DND-41 (cell line): ENCODE measurements around the gene FAM222A.

Experiments
- EZH2 ChIP-seq: IDR thresholded peaks from 3 replicates; pipeline ENCODE4 v1.6.1; 2012; ENCODE audit warnings: borderline replicate concordance, low read depth, mild to moderate bottlenecking, moderate library complexity, low read length, inconsistent platforms; ENCODE audit not compliant: severe bottlenecking
- TF ChIP-seq, protein P1 (sequence below): IDR thresholded peaks from 2 replicates; pipeline ENCODE4 v1.5.1; 2012; ENCODE audit warnings: borderline replicate concordance, low read length, moderate library complexity, mild to moderate bottlenecking; ENCODE audit not compliant: poor library complexity, severe bottlenecking; ENCODE audit errors: extremely low read depth

DNA sequence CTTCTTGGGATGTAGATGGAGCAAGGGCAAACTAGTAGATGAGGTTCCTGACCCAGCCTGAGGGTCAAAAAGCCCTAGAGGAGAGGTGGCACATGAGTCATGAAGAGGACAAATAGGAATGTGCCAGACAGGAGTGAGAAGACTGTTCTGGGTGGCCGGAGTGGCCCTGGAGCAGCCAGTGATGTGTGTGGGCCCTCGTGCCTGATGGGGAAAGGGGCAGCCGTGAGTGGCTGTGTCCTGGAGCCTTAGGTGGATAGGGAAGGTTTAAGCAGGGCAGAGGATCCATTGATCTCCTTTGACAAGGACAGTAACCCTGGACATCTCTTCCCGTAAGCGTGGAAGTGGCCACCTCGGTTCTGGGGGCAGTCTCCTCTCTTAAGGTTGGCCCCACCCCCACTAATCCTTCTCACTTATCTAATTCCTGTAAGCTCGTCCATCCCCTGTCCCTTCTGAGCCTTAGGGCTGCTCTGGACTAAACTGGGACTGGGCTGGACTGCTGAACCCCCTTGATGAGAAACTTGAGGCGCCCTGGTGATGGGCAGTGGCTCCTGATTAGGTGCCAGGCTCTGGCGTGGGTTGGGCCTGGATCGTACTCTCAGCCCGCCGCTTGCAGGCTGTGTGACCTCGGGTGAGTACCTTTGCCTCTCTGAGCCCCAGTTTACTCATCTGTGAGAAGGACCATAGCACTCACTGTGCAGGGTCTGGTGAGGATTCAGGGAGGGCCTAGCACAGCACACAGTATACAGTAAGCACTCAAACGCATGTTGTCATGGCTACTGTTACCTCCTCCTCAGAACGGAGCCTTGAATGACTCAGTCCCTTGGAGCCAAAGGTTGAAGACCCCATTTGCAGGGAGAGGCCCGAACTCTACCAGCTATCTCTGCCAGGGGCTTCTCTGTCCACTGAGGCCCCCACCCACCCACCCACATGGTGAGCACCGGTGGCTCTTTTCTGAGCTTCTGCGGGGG, 4.0 kb downstream of the FAM222A start:
- TF ChIP-seq, protein P1, sequence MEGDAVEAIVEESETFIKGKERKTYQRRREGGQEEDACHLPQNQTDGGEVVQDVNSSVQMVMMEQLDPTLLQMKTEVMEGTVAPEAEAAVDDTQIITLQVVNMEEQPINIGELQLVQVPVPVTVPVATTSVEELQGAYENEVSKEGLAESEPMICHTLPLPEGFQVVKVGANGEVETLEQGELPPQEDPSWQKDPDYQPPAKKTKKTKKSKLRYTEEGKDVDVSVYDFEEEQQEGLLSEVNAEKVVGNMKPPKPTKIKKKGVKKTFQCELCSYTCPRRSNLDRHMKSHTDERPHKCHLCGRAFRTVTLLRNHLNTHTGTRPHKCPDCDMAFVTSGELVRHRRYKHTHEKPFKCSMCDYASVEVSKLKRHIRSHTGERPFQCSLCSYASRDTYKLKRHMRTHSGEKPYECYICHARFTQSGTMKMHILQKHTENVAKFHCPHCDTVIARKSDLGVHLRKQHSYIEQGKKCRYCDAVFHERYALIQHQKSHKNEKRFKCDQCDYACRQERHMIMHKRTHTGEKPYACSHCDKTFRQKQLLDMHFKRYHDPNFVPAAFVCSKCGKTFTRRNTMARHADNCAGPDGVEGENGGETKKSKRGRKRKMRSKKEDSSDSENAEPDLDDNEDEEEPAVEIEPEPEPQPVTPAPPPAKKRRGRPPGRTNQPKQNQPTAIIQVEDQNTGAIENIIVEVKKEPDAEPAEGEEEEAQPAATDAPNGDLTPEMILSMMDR, result no peak
- TF ChIP-seq EZH2, result no peak
